ENCODE data around the gene CORO7. TPM values are rescaled to one million over a fixed set of nuclear protein-coding genes. Genes with fewer than 3 reads are reported as not detected.

CORO7 gene
- total and polyA plus RNA-seq, 9 of the 15 experiments (the other 6 are each of a cell fraction or from before 2014, with no cell fraction given), result 0.45 to 77.2 (median 18.7) TPM

DNA sequence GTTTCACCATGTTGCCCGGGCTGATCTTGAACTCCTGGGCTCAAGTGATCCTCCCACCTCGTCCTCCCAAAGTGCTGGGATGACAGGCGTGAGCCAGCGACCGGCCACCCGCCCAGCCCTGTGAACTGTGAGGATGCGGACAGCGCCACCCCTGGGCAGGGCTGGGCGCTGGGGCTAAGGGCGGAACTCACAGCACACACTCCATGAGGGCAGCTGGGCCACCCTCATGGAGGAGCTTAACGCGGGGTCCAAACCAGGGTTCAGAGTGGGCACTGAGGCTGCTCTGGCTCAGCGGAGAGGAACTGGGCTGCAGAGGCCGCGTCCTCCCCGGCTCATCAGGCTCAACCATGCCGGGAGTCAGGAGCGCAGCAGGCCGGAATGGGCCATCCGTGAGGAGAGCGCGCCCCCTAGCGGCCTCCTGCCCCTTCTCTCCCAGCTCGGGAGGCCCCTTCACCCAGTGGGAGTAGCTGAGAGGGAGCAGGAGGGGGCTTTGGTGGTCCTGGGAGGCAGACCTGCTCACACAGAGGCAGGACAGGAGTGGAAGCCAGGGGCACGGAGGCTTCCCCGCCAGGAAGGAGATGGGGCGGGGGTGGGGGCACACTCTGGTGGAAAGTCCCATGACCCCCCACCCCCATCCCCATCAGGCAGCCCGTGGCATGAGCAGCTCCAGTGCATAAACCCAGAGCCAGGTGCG lies 13.8 kb downstream of the CORO7 start (continued):
- TF ChIP-seq VEZF1 (CRISPR knock-in tag; IDR thresholded peaks at IDR 0.05) (peak; percentile 45), KDM2B (CRISPR knock-in tag; IDR thresholded peaks at IDR 0.05) (0 out of 2 replicates have a peak, but pooled peaks have one; percentile 45), ETV5 (CRISPR knock-in tag; IDR thresholded peaks at IDR 0.05; ENCODE audit: low read depth) (peak; percentile 61; the same call in 1 of the 2 replicates), ZNF444 (CRISPR knock-in tag; IDR thresholded peaks at IDR 0.05) (no peak), ZNF76 (CRISPR knock-in tag; IDR thresholded peaks at IDR 0.05; ENCODE audit: borderline replicate concordance) (no peak), ETS2 (tag; IDR thresholded peaks at IDR 0.05; ENCODE audit: borderline replicate concordance, poor library complexity, severe bottlenecking) (no peak), EGR1 (conservative IDR thresholded peaks at IDR 0.05) (no peak), RUNX1 (IDR thresholded peaks at IDR 0.05; ENCODE audit: low read depth) (0 out of 2 replicates have a peak, but pooled peaks have one; percentile 27), ZNF316 (IDR thresholded peaks at IDR 0.05) (peak; percentile 79), MEF2D (tag; conservative IDR thresholded peaks at IDR 0.05; ENCODE audit: low read depth) (no peak), CREB3 (tag; conservative IDR thresholded peaks at IDR 0.05; ENCODE audit: low read depth) (no peak), PHB (CRISPR knock-in tag; IDR thresholded peaks at IDR 0.05) (no peak), ZNF431 (CRISPR knock-in tag; IDR thresholded peaks at IDR 0.05) (no peak), HDAC1 (IDR thresholded peaks at IDR 0.05) (no peak; a peak in 1 of 4 replicates), MEIS2 (IDR thresholded peaks at IDR 0.05; ENCODE audit: partially characterized antibody) (no peak), ZNF232 (CRISPR knock-in tag; IDR thresholded peaks at IDR 0.05) (no peak), NCOA4 (IDR thresholded peaks at IDR 0.05; ENCODE audit: partially characterized antibody) (no peak), SMARCC2 (IDR thresholded peaks at IDR 0.05; ENCODE audit: low read depth) (0 out of 2 replicates have a peak, but pooled peaks have one; percentile 17), MTA1 (IDR thresholded peaks at IDR 0.05; ENCODE audit: borderline replicate concordance) (no peak)
- TF ChIP-seq, protein P1, sequence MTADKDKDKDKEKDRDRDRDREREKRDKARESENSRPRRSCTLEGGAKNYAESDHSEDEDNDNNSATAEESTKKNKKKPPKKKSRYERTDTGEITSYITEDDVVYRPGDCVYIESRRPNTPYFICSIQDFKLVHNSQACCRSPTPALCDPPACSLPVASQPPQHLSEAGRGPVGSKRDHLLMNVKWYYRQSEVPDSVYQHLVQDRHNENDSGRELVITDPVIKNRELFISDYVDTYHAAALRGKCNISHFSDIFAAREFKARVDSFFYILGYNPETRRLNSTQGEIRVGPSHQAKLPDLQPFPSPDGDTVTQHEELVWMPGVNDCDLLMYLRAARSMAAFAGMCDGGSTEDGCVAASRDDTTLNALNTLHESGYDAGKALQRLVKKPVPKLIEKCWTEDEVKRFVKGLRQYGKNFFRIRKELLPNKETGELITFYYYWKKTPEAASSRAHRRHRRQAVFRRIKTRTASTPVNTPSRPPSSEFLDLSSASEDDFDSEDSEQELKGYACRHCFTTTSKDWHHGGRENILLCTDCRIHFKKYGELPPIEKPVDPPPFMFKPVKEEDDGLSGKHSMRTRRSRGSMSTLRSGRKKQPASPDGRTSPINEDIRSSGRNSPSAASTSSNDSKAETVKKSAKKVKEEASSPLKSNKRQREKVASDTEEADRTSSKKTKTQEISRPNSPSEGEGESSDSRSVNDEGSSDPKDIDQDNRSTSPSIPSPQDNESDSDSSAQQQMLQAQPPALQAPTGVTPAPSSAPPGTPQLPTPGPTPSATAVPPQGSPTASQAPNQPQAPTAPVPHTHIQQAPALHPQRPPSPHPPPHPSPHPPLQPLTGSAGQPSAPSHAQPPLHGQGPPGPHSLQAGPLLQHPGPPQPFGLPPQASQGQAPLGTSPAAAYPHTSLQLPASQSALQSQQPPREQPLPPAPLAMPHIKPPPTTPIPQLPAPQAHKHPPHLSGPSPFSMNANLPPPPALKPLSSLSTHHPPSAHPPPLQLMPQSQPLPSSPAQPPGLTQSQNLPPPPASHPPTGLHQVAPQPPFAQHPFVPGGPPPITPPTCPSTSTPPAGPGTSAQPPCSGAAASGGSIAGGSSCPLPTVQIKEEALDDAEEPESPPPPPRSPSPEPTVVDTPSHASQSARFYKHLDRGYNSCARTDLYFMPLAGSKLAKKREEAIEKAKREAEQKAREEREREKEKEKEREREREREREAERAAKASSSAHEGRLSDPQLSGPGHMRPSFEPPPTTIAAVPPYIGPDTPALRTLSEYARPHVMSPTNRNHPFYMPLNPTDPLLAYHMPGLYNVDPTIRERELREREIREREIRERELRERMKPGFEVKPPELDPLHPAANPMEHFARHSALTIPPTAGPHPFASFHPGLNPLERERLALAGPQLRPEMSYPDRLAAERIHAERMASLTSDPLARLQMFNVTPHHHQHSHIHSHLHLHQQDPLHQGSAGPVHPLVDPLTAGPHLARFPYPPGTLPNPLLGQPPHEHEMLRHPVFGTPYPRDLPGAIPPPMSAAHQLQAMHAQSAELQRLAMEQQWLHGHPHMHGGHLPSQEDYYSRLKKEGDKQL (CRISPR knock-in tag; IDR thresholded peaks at IDR 0.05; ENCODE audit: borderline replicate concordance), result no peak

Data from K562 (cell line).